HG03378 (cell line): ENCODE results near the gene EEF1A2.

Experiments
- ATAC-seq: cut with Tn5 transposase; IDR thresholded peaks from one replicate; pipeline ENCODE4 v1.9.1; 2021; ENCODE audit warnings: mild to moderate bottlenecking, moderate library complexity; ENCODE audit not compliant: unreplicated experiment

The EEF1A2 gene

GRCh38 chr20:63471981-63472831, 26.7 kb downstream of the EEF1A2 start, which contains the start of gene KCNQ2:
Gene KCNQ2, minus strand, starts transcription at chr20:63472655. Its CDS starts 192 bp downstream, at chr20:63472463.
- no peak for ATAC-seq

- no peak for ATAC-seq
Observed at GRCh38 chr20:63471717-63471980, 27.2 kb downstream of the EEF1A2 start.

- ATAC-seq = no peak
Observed at GRCh38 chr20:63471002-63471716, 27.7 kb downstream of the EEF1A2 start.

- no peak for ATAC-seq
Observed at GRCh38 chr20:63470410-63470809, 28.5 kb downstream of the EEF1A2 start.

GRCh38 chr20:63469713-63470101, 29.2 kb downstream of the EEF1A2 start:
- ATAC-seq = no peak

- ATAC-seq = no peak
Observed at GRCh38 chr20:63469019-63469712, 29.7 kb downstream of the EEF1A2 start.

GRCh38 chr20:63468421-63468820, 30.5 kb downstream of the EEF1A2 start:
- ATAC-seq = no peak

- ATAC-seq = no peak
Observed at GRCh38 chr20:63467294-63468083, 31.4 kb downstream of the EEF1A2 start.

- no peak for ATAC-seq
Observed at GRCh38 chr20:63466861-63467260, 32.0 kb downstream of the EEF1A2 start.

- ATAC-seq = no peak
Observed at GRCh38 chr20:63466250-63466825, 32.5 kb downstream of the EEF1A2 start.

GRCh38 chr20:63465380-63466249, 33.3 kb downstream of the EEF1A2 start:
- no peak for ATAC-seq

- ATAC-seq = no peak
Observed at GRCh38 chr20:63464289-63464635, 34.6 kb downstream of the EEF1A2 start.

- ATAC-seq = no peak
Observed at GRCh38 chr20:63463400-63464288, 35.2 kb downstream of the EEF1A2 start.

GRCh38 chr20:63462244-63462643, 36.6 kb downstream of the EEF1A2 start:
- ATAC-seq = no peak

GRCh38 chr20:63461104-63461763, 37.6 kb downstream of the EEF1A2 start:
- ATAC-seq = no peak

- no peak for ATAC-seq
Observed at GRCh38 chr20:63459070-63459380, 39.9 kb downstream of the EEF1A2 start.

GRCh38 chr20:63458170-63459069, 40.5 kb downstream of the EEF1A2 start:
- no peak for ATAC-seq
